ENCODE results near the gene PPM1N. TPM values are rescaled to one million over a fixed set of nuclear protein-coding genes. Genes with fewer than 3 reads are reported as not detected.

PPM1N gene
- total RNA-seq, 2 donors from 2014 or later: 1.5 to 7.4 TPM

GRCh38 chr19:45528149-45528743 lies 30.0 kb downstream of the PPM1N start:
- Mint-ChIP-seq H3K36me3 (peaks cover 5 to 17% of the 10 kb centered on the region in 2 donors), H3K9me3 (no peaks in the 10 kb centered on the region), H3K27ac (peak overlapping the region in 1 of 2 donors; percentile 39)
- DNase-seq (ENCODE audit: low spot score in 2 of 2) (no peak), ATAC-seq (no peak)

DNA sequence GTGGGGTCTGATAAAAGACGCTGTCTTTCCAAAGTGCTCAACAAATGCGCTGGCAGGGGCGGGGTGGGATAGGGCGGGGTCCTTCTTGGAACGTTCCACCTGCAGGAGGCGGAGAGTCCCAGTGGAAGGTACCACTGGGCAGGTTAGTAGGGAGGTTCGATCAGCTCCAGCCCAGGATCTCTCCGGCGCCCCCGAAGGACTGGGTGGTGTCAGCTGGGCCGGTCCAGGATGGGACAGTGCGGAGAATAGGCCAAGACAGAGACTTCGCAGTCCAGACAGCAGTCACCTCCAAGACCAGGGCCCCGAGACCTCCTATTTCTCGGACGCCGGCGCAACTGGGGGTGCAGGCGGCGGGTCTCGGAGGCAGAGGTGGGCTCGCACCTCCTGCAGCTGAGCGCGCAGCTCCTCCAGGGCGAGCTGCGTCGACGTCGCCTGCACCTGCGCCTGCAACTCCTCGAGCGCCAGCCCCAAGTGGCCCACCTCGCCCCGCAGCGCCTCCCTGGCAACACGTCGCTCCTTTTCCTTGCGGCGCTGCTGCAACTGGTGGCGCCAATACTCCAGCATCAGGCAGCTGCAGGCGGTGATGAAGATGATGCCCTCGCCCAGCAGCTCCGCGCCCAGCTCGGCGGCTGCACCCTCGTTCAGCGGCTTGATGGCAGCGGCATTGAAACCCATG lies 30.6 kb downstream of the PPM1N start:
- ATAC-seq (peak; percentile 26 to 32), DNase-seq (ENCODE audit: low spot score in 2 of 2) (no peak)
- Mint-ChIP-seq H3K9me3 (no peaks in the 10 kb centered on the region), H3K27ac (no peak overlapping the region), H3K36me3 (peaks cover 5 to 17% of the 10 kb centered on the region in 2 donors)

- H3K9me3 Mint-ChIP-seq: no peaks in the 10 kb centered on the region
- no peak for DNase-seq (ENCODE audit: low spot score in 2 of 2)
- H3K36me3 Mint-ChIP-seq: peaks cover 5 to 17% of the 10 kb centered on the region in 2 donors
- ATAC-seq: no peak
- no peak overlapping the region for H3K27ac Mint-ChIP-seq
Observed at GRCh38 chr19:45529420-45529785, 31.2 kb downstream of the PPM1N start.

- no peak for DNase-seq (ENCODE audit: low spot score in 2 of 2)
- Mint-ChIP-seq H3K9me3 (no peaks in the 10 kb centered on the region), H3K27ac (no peak overlapping the region), H3K36me3 (peaks cover 5 to 12% of the 10 kb centered on the region in 2 donors)
- ATAC-seq: no peak
Observed at GRCh38 chr19:45531349-45531748, 33.1 kb downstream of the PPM1N start.

DNA sequence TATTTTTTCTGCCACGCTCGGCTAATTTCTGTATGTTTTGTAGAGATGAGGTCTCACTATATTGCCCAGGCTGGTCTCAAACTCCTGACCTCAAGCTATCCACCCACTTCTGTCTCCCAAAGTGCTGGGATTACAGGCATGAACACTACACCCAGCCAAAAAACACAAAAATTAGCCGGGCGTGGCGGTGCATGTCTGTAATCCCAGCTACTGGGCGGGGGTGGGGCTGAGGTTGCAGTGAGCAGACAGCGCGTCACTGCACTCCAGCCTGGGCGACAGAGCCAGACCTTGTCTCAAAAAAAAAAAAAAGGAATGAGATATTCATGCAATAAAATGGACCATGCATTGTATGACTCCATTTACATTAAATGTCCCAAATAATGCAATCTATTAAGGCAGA lies 41.2 kb downstream of the PPM1N start:
- no peaks in the 10 kb centered on the region for H3K9me3 Mint-ChIP-seq
- peaks cover 0 to 6% of the 10 kb centered on the region in 2 donors for H3K36me3 Mint-ChIP-seq
- no peak for DNase-seq (ENCODE audit: low spot score in 2 of 2)
- H3K27ac Mint-ChIP-seq: no peak overlapping the region
- ATAC-seq: no peak

- ATAC-seq: no peak
- no peak for DNase-seq (ENCODE audit: low spot score in 2 of 2)
- H3K36me3 Mint-ChIP-seq: peaks cover 0 to 6% of the 10 kb centered on the region in 2 donors
- H3K9me3 Mint-ChIP-seq: no peaks in the 10 kb centered on the region
- no peak overlapping the region for H3K27ac Mint-ChIP-seq
Observed at GRCh38 chr19:45542234-45542668, 44.0 kb downstream of the PPM1N start.

DNA sequence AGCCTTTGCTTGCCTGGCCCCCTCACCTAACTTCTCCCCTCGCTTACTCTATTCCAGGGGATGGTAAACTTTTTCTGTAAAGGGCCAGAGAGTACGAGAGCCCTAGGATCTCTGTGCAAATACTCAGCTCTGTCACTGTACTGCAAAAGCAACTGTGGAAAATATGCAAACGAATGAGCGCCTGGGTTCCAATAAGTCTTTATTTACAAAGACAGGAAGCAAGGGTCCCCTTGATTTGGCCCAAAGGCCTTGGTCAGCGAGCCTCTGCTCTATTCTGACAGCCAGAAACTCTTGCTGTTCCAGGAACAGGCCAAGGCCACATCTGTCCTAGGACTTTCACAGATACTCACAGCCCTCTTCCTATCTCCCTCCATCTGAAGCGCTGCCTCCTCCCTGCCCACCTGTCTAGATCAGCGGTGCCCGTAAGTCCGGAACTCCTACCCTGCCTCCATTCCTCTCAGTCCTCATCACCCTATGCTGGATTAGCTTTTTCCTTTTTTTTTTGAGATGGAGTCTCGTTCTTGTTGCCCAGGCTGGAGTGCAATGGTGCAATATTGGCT lies 49.0 kb downstream of the PPM1N start:
- ATAC-seq (no peak), DNase-seq (ENCODE audit: low spot score in 2 of 2) (no peak)
- H3K9me3 Mint-ChIP-seq: no peaks in the 10 kb centered on the region
- H3K36me3 Mint-ChIP-seq: no peaks in the 10 kb centered on the region
- H3K27ac Mint-ChIP-seq: no peak overlapping the region

DNA sequence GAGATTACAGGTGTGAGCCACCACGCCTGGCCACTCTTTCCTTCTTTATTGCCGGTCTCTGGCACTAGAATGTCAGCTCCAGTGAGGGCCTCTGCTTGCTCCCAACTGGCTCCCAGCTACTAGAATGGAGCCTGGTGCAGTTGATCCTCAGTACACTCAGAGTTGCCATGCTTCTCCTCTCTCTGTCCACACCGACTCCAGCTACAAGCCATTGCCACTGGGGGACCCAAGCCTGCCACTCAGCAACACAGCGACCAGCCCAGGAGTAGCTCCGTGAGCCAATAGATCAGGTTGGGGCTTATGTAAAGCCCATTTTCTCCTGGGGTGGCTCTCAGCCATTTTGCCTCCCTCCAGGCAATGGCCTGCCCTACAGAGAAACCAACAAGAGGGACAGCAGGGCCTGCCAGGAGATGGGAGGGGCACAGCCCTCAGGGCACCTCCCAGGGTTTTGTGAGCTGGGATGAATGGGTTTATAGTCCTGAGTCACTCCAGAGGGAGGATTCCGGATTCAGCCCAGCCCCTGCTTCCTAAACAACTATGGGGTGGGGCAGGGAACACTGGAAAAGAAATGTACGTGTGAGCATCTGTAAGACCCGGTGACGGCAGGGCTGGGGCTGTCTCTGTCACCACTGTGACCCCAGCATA lies 49.8 kb downstream of the PPM1N start:
- Mint-ChIP-seq H3K9me3 (no peaks in the 10 kb centered on the region), H3K27ac (peak overlapping the region in 1 of 2 donors; percentile 69), H3K36me3 (no peaks in the 10 kb centered on the region)
- ATAC-seq: no peak
- DNase-seq (ENCODE audit: low spot score in 2 of 2): no peak

Other genes starting within 250 kb of the PPM1N start
- 10 to 100 TPM; 28.2 to 30.9 TPM for gene MARK4, start 247.2 kb upstream of the PPM1N start, total RNA-seq
- gene CKM, start 175.6 kb upstream of the PPM1N start, total RNA-seq: not detected
- under 1 TPM in 1 of 2 donors, not detected in 1; 0.35 TPM for gene KLC3, start 157.7 kb upstream of the PPM1N start, total RNA-seq
- 10 to 100 TPM; 26.3 to 27.1 TPM for gene ERCC2, start 127.9 kb upstream of the PPM1N start, total RNA-seq
- 10 to 100 TPM; 10.9 to 52.2 TPM for gene PPP1R13L, start 93.4 kb upstream of the PPM1N start, total RNA-seq
- gene POLR1G, start 91.8 kb upstream of the PPM1N start, total RNA-seq: 10 to 100 TPM in 1 of 2 donors, 1 to 10 TPM in 1; 6.8 to 14.1 TPM
- 10 to 100 TPM in 1 of 2 donors, 1 to 10 TPM in 1; 9.7 to 60.7 TPM for gene ERCC1, start 74.5 kb upstream of the PPM1N start, total RNA-seq
- gene FOSB, start 30.4 kb upstream of the PPM1N start, total RNA-seq: 10 to 100 TPM; 19.9 to 37.6 TPM
- gene RTN2, start 1.4 kb upstream of the PPM1N start, total RNA-seq: 1 to 10 TPM; 3.2 to 5.1 TPM
- 100 to 1,000 TPM in 1 of 2 donors, 10 to 100 TPM in 1; 76.8 to 156 TPM for gene VASP, start 9.0 kb downstream of the PPM1N start, total RNA-seq
- 10 to 100 TPM; 16.6 to 16.7 TPM for gene OPA3, start 86.4 kb downstream of the PPM1N start, total RNA-seq
- gene GPR4, start 103.8 kb downstream of the PPM1N start, total RNA-seq: under 1 TPM in 1 of 2 donors, not detected in 1; 0.09 TPM
- gene EML2, start 141.0 kb downstream of the PPM1N start, total RNA-seq: 100 to 1,000 TPM; 142 to 161 TPM
- gene GIPR, start 169.8 kb downstream of the PPM1N start, total RNA-seq: 10 to 100 TPM in 1 of 2 donors, 1 to 10 TPM in 1; 7.0 to 15.7 TPM
- 100 to 1,000 TPM; 755 to 839 TPM for gene SNRPD2, start 193.5 kb downstream of the PPM1N start, total RNA-seq
- 10 to 100 TPM; 21.0 to 30.6 TPM for gene QPCTL, start 194.2 kb downstream of the PPM1N start, total RNA-seq
- gene FBXO46, start 232.5 kb downstream of the PPM1N start, total RNA-seq: 10 to 100 TPM; 40.1 to 47.9 TPM
- under 1 TPM in 1 of 2 donors, not detected in 1; 0.48 TPM for gene MEIOSIN, start 235.0 kb downstream of the PPM1N start, total RNA-seq

Data from activated naive CD4-positive, alpha-beta T cell treated with anti-CD3 and anti-CD28 coated beads, Interleukin-2, amount 50 U/mL, for 72 hours (primary cell).